ENCODE data around the gene CTAGE15. TPM values are rescaled to one million over a fixed set of nuclear protein-coding genes. Genes with fewer than 3 reads are reported as not detected.

CTAGE15 gene
- total RNA-seq, 1 donor from 2014 or later, result not detected

Other genes starting within 250 kb of the CTAGE15 start
- gene FAM131B, start 209.1 kb upstream of the CTAGE15 start, total RNA-seq, result under 0.01 and 0.22 TPM in 2 replicates
- gene ZYX, start 190.5 kb upstream of the CTAGE15 start, total RNA-seq, result 12.0 and 13.9 TPM in 2 replicates
- 0.20 TPM in 1 of 2 replicates, not detected in the other for gene EPHA1, start 162.9 kb upstream of the CTAGE15 start, total RNA-seq
- gene TAS2R60, start 128.3 kb upstream of the CTAGE15 start, total RNA-seq, result not detected in 2 replicates
- gene TAS2R41, start 93.9 kb upstream of the CTAGE15 start, total RNA-seq, result not detected in 2 replicates
- gene TCAF2, start 49.2 kb downstream of the CTAGE15 start, total RNA-seq, result 3.0 and 4.8 TPM in 2 replicates
- under 0.01 and 0.20 TPM in 2 replicates for gene CTAGE6, start 185.9 kb downstream of the CTAGE15 start, total RNA-seq

Data from lung microvascular endothelial cell (primary cell).